HepG2 (cell line): Measurements from ENCODE around the gene HERC5. TPM values are rescaled to one million over a fixed set of nuclear protein-coding genes. Genes with fewer than 3 reads are reported as not detected.

Experiments used
- ATAC-seq: fragments of 200-7000 bp; cut with Tn5 transposase; 3 replicates; pipeline ENCODE4 v1.9.1; 2020; ENCODE audit warnings: mild to moderate bottlenecking, moderate library complexity
- BruUV-seq: library from RNA; stranded (reverse); fragments of 400-500 nt; replicated peaks from 2 replicates; lab custom pipeline; 2021; lab: Mats Ljungman, UMichigan
- CTCF ChIA-PET: fragments of 300-600 bp; formaldehyde crosslinking; extraction: SDS; loops from one replicate; lab custom pipeline; 2021; ENCODE audit warnings: low total read pairs, inconsistent platforms, low intra/inter-chr PET ratio; lab: Yijun Ruan, JAX
- POLR2A ChIA-PET: fragments of 350-600 bp; sonication (Branson Sonifier 250); formaldehyde crosslinking; loops from one replicate; lab custom pipeline; 2020; ENCODE audit warnings: antibody characterized with exemption, inconsistent platforms; lab: Yijun Ruan, JAX
- DNase-seq: peaks from one replicate; pipeline ENCODE4 v3.0.0-alpha.2; 2015; ENCODE audit warnings: low spot score
- FAIRE-seq: peaks from 3 replicates; lab custom pipeline; 2011; peaks lifted over from hg19 to GRCh38; lab: Jason Lieb, UNC
- H2AFZ ChIP-seq: one replicate; pipeline ENCODE4 v1.6.1; 2011; ENCODE audit warnings: low read length, inconsistent platforms
- H3K27ac ChIP-seq: fragments of 300-600 bp; 3 replicates; pipeline ENCODE4 v1.8.0; 2011; ENCODE audit warnings: mixed run types, mild to moderate bottlenecking, mixed read lengths, low read length, inconsistent platforms; ENCODE audit not compliant: insufficient read depth; ENCODE audit errors: extremely low read length
- H3K27me3 ChIP-seq, 2 experiments: fragments of 200-600 bp in 1 of 2; 2 replicates in 1 of 2; 3 replicates in 1 of 2; pipeline versions ENCODE4 v1.6.0 to v1.8.0; 2011; ENCODE audit warnings: low read length in 2 of 2, mild to moderate bottlenecking in 2 of 2, moderate library complexity in 2 of 2, inconsistent platforms in 1 of 2; ENCODE audit not compliant: insufficient read depth in 2 of 2, control insufficient read depth in 1 of 2
- H3K36me3 ChIP-seq, 2 experiments: fragments of 200-600 bp in 1 of 2; replicated peaks in 1 of 2; 2 replicates in 1 of 2; 3 replicates in 1 of 2; pipeline versions ENCODE4 v1.5.1 to v1.8.0; 2011; ENCODE audit warnings: low read length in 2 of 2, inconsistent platforms in 1 of 2; ENCODE audit not compliant: insufficient read depth in 2 of 2, control insufficient read depth in 1 of 2
- H3K4me1 ChIP-seq: 2 replicates; pipeline ENCODE4 v1.5.1; 2012; ENCODE audit warnings: low read length, inconsistent platforms; ENCODE audit not compliant: insufficient read depth
- H3K4me2 ChIP-seq: 2 replicates; pipeline ENCODE4 v1.6.0; 2011; ENCODE audit warnings: low read depth, low read length, inconsistent platforms
- H3K4me3 ChIP-seq, 3 experiments: fragments of 200-600 bp in 1 of 3; sonication (generic), shearing (Covaris generic) in 1 of 3; replicated peaks in 1 of 3; 2 replicates each; pipeline ENCODE4 v1.5.1; 2011 to 2016; ENCODE audit warnings: low read length in 3 of 3, inconsistent platforms in 2 of 3, low read depth in 2 of 3, mild to moderate bottlenecking in 2 of 3, control low read depth in 1 of 3, mixed read lengths in 1 of 3; ENCODE audit not compliant: insufficient read depth in 1 of 3
- H3K79me2 ChIP-seq: one replicate; pipeline ENCODE4 v1.6.1; 2011; ENCODE audit warnings: low read length, inconsistent platforms; ENCODE audit not compliant: insufficient read depth
- H3K9ac ChIP-seq: 2 replicates; pipeline ENCODE4 v1.6.0; 2011; ENCODE audit warnings: mild to moderate bottlenecking, low read depth, low read length, inconsistent platforms; ENCODE audit not compliant: insufficient read depth
- H3K9me3 ChIP-seq: 2 replicates; pipeline ENCODE4 v1.5.1; 2012; ENCODE audit warnings: mild to moderate bottlenecking, low read length
- H4K20me1 ChIP-seq: 2 replicates; pipeline ENCODE4 v1.6.0; 2011; ENCODE audit warnings: inconsistent platforms, mild to moderate bottlenecking, low read length, moderate library complexity; ENCODE audit not compliant: insufficient read depth
- FIP1L1 ChIP-seq: fragments of 200-400 bp; formaldehyde crosslinking; IDR thresholded peaks from 2 replicates; pipeline ENCODE4 v1.6.1; 2018; ENCODE audit warnings: low read depth, mild to moderate bottlenecking, low read length, moderate library complexity, borderline replicate concordance; ENCODE audit not compliant: insufficient read depth
- GTF2F1 ChIP-seq: fragments of 150-350 bp; IDR thresholded peaks from 2 replicates; pipeline ENCODE4 v1.6.1; 2014; ENCODE audit warnings: low read length
- RFXAP ChIP-seq: sonication (generic); formaldehyde crosslinking; IDR thresholded peaks from 2 replicates; pipeline ENCODE4 v1.4.0; 2020; ENCODE audit warnings: missing genetic modification reagents, borderline replicate concordance
- ZNF567 ChIP-seq: sonication (generic); formaldehyde crosslinking; IDR thresholded peaks from 2 replicates; pipeline ENCODE4 v1.8.1; 2023; ENCODE audit warnings: mild to moderate bottlenecking, missing genetic modification reagents, borderline replicate concordance
- WGBS: methylation state at CpG from one replicate; pipeline ENCODE4 v1.1.6; 2017; ENCODE audit warnings: low lambda C conversion rate; 5-methylcytosine and 5-hydroxymethylcytosine counted together
- in situ Hi-C: cut with HindIII; loops from 2 replicates; pipeline ENCODE4 v1.10.0; 2017; ENCODE audit warnings: low pct_unique_long_range_greater_than_20kb; ENCODE audit not compliant: extremely low pct_ligation_motif_present
- intact Hi-C: fragments of 100-400 bp; cut with micrococcal nuclease; formaldehyde crosslinking; loops from one replicate; pipeline ENCODE4 v1.10.0; 2022; ENCODE audit not compliant: unreplicated experiment
- polyA plus RNA-seq, 8 experiments: library from polyadenylated mRNA; depleted of rRNA in 3 of 8; stranded (reverse) in 7 of 8; unstranded in 1 of 8; fragments of >200 nt; fragmentation: Illumina TruSeq in 4 of 8; extraction: Trizol in 4 of 8; gene quantifications; 2 replicates each; pipeline versions ENCODE4 v1.2.1 to v1.2.3, GENCODE V29; 2011 to 2016; ENCODE audit warnings: low read depth in 4 of 8, missing spikeins in 1 of 8, mixed read lengths in 1 of 8; ENCODE audit not compliant: insufficient read depth in 1 of 8
- total RNA-seq, 5 experiments: library from RNA; depleted of rRNA; stranded (reverse); fragments of >200 nt; fragmentation: Illumina TruSeq; extraction: Trizol; gene quantifications; 2 replicates each; pipeline ENCODE4 v1.2.3, GENCODE V29; 2016; ENCODE audit warnings: low read depth in 1 of 5
- TF ChIP-seq, protein P1 (sequence below): sonication (generic); formaldehyde crosslinking; IDR thresholded peaks from 2 replicates; pipeline ENCODE4 v1.5.0; 2020; ENCODE audit warnings: missing genetic modification reagents
- TF ChIP-seq, protein P2 (sequence below): sonication (generic); formaldehyde crosslinking; conservative IDR thresholded peaks from 2 replicates; pipeline ENCODE4 v1.4.0; 2020; ENCODE audit warnings: missing genetic modification reagents

The HERC5 gene
- total and polyA plus RNA-seq, 2 of the 13 experiments (the other 11 are each of a cell fraction or from before 2014, with no cell fraction given), result 0.13 to 0.33 TPM

DNA sequence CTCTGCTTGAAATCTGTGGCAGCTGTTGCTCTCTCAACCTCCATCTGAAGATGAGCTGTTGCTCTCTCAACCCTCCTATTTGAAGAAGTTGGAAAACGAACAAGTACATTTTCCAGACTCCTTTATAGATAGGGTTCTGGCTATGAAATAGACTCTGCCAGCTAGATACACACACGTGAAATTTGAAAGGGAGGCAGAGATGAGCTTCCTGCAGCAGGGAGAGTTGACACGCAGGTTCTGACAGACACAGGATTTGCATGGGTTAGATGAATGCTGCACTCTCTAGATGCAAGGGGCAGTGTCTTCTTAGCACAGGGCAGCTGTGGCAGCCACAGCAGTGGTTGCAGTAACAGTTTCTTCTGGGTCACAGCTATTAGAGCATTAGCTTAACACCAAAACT, 74.6 kb downstream of the HERC5 start:
- in situ Hi-C loops, result loop anchor here (10.0 to 25.0 kb wide), 2 partner anchors 281 to 493 kb away; no protein-coding TSS in a partner anchor
- FAIRE-seq, result no peak
- Histone ChIP-seq H2AFZ (no peak overlapping the region), H3K4me1 (0 out of 2 replicates have a peak, but pooled peaks cover 5% of the 10 kb centered on the region), H3K27me3 (no peaks in the 10 kb centered on the region), H3K79me2 (no peaks in the 10 kb centered on the region), H4K20me1 (no peaks in the 10 kb centered on the region), H3K27ac (no peak overlapping the region), H3K36me3 (no peaks in the 10 kb centered on the region), H3K9me3 (no peaks in the 10 kb centered on the region), H3K9ac (no peak overlapping the region), H3K4me2 (no peak overlapping the region), H3K4me3 (no peak overlapping the region)
- BruUV-seq, result no TSS peak
- intact Hi-C loops, result no loop called here
- peak; percentile 27; the same call in 1 of the 3 replicates for ATAC-seq
- 13% methylated on average over 3 of the region's 3 CpGs for WGBS
- no peak for TF ChIP-seq ZNF567 (CRISPR knock-in tag)
- TF ChIP-seq, protein P1, sequence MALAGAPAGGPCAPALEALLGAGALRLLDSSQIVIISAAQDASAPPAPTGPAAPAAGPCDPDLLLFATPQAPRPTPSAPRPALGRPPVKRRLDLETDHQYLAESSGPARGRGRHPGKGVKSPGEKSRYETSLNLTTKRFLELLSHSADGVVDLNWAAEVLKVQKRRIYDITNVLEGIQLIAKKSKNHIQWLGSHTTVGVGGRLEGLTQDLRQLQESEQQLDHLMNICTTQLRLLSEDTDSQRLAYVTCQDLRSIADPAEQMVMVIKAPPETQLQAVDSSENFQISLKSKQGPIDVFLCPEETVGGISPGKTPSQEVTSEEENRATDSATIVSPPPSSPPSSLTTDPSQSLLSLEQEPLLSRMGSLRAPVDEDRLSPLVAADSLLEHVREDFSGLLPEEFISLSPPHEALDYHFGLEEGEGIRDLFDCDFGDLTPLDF (CRISPR knock-in tag), result no peak
- TF ChIP-seq, protein P2, sequence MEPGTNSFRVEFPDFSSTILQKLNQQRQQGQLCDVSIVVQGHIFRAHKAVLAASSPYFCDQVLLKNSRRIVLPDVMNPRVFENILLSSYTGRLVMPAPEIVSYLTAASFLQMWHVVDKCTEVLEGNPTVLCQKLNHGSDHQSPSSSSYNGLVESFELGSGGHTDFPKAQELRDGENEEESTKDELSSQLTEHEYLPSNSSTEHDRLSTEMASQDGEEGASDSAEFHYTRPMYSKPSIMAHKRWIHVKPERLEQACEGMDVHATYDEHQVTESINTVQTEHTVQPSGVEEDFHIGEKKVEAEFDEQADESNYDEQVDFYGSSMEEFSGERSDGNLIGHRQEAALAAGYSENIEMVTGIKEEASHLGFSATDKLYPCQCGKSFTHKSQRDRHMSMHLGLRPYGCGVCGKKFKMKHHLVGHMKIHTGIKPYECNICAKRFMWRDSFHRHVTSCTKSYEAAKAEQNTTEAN (CRISPR knock-in tag), result no peak
- TF ChIP-seq GTF2F1, result no peak
- TF ChIP-seq RFXAP (CRISPR knock-in tag), result no peak
- no peak for TF ChIP-seq FIP1L1
- no peak for DNase-seq
- ChIA-PET POLR2A (no interaction called here), CTCF (no interaction called here)
